ENCODE results near the gene ZNF503. TPM values are rescaled to one million over a fixed set of nuclear protein-coding genes. Genes with fewer than 3 reads are reported as not detected.
A peak's percentile ranks its signal among the peaks of the same experiment; 100 is the strongest.

The ZNF503 gene
- total and polyA plus RNA-seq, 10 of the 15 experiments (the other 5 are each of a cell fraction or from before 2014, with no cell fraction given), result 0.05 to 1.1 (median 0.11) TPM; not detected in 1

GRCh38 chr10:75408509-75408875 is 6.9 kb upstream of the ZNF503 start:
- Histone ChIP-seq H3K4me1 (ENCODE audit: control insufficient read depth, insufficient read depth, low read length) (no peaks in the 10 kb centered on the region), H3K9me3 (replicated peaks; ENCODE audit: control insufficient read depth, insufficient read depth, low read length) (no peaks in the 10 kb centered on the region; the same call in 2 of the 3 replicates), H4K20me1 (ENCODE audit: control insufficient read depth, insufficient read depth) (no peaks in the 10 kb centered on the region), H3K36me3 (ENCODE audit: control insufficient read depth in 2 of 2, insufficient read depth in 2 of 2, low read length in 1 of 2) (no peaks in the 10 kb centered on the region), H3K79me2 (ENCODE audit: control insufficient read depth, insufficient read depth, low read length) (no peaks in the 10 kb centered on the region), H3K27ac (ENCODE audit: control insufficient read depth, insufficient read depth) (no peak overlapping the region), H3K9ac (ENCODE audit: control insufficient read depth, insufficient read depth, low read length) (no peak overlapping the region), H3K27me3 (replicated peaks in 1 of 2; ENCODE audit: control insufficient read depth in 2 of 2, insufficient read depth in 2 of 2, low read length in 1 of 2) (peaks cover 4 to 7% of the 10 kb centered on the region in 2 experiments; a peak in 3 of 4 replicates), H3K4me3 (no peak overlapping the region), H2AFZ (ENCODE audit: control insufficient read depth, low read depth, low read length) (no peak overlapping the region), H3K4me2 (ENCODE audit: control insufficient read depth, insufficient read depth) (no peak overlapping the region; the same call in 1 of the 2 replicates)
- CTCF ChIA-PET, result no interaction called here
- TF ChIP-seq ESRRA (IDR thresholded peaks at IDR 0.05; ENCODE audit: low read length) (no peak), MLLT1 (IDR thresholded peaks at IDR 0.05) (peak; percentile 19; the same call in 1 of the 2 replicates), ZNF207 (IDR thresholded peaks at IDR 0.05; ENCODE audit: borderline replicate concordance) (no peak), HDGF (IDR thresholded peaks at IDR 0.05) (no peak), SRF (IDR thresholded peaks at IDR 0.05; ENCODE audit: low read depth in 2 of 2, low read length in 2 of 2) (no peak), FOS (IDR thresholded peaks at IDR 0.05; ENCODE audit: borderline replicate concordance, extremely low read depth, insufficient read length) (no peak)
- ATAC-seq (no peak), FAIRE-seq (no peak), DNase-seq (ENCODE audit: low read depth, low spot score) (no peak)
- intact Hi-C loops (cut with micrococcal nuclease; ENCODE audit: unreplicated experiment), result loop anchor here (10.0 kb wide), 2 partner anchors 236 to 896 kb away; no protein-coding TSS in a partner anchor
- POLR2A ChIA-PET, result no interaction called here
- WGBS (ENCODE audit: insufficient coverage, insufficient replicate concordance, low lambda C conversion rate, missing lambda C conversion rate), result 8% methylated on average over 9 of the region's 27 CpGs
- SMC1A ChIA-PET (ENCODE audit: uncharacterized antibody, unreplicated experiment), result interaction anchor here (1.7 kb wide), 1 partner anchor 21 kb away, joined by 4 read pairs; no protein-coding TSS in a partner anchor
- in situ Hi-C loops (cut with MboI), result no loop called here
- BruUV-seq (replicated peaks), result no TSS peak
- RAD21 ChIA-PET (ENCODE audit: unreplicated experiment), result no interaction called here

Measured in GM12878 (cell line).